H1 (cell line): ENCODE data around the gene FRRS1. TPM values are rescaled to one million over a fixed set of nuclear protein-coding genes. Genes with fewer than 3 reads are reported as not detected.

Source experiments
- EP300 ChIP-seq, 2 experiments: IDR thresholded peaks; 1 replicate in 1 of 2; 2 replicates in 1 of 2; pipeline ENCODE4 v1.6.1; 2011 to 2012; ENCODE audit warnings: low read depth in 2 of 2, low read length in 2 of 2, mild to moderate bottlenecking in 2 of 2, borderline replicate concordance in 1 of 2, inconsistent platforms in 1 of 2, moderate library complexity in 1 of 2
- GABPA ChIP-seq: IDR thresholded peaks from 2 replicates; pipeline ENCODE4 v1.6.1; 2011; ENCODE audit warnings: mild to moderate bottlenecking, low read length, moderate library complexity, borderline replicate concordance; ENCODE audit not compliant: insufficient read depth
- GTF2F1 ChIP-seq: IDR thresholded peaks from 2 replicates; pipeline ENCODE4 v1.6.1; 2012; ENCODE audit warnings: low read depth, low read length, improper control_type of control experiment, borderline replicate concordance
- KDM1A ChIP-seq: fragments of 200-600, 300-600 bp; sonication (generic); IDR thresholded peaks from 2 replicates; pipeline ENCODE4 v1.7.1; 2016; ENCODE audit warnings: mild to moderate bottlenecking, low read length, borderline replicate concordance
- POU5F1 ChIP-seq: IDR thresholded peaks from 2 replicates; pipeline ENCODE4 v1.6.1; 2011; ENCODE audit warnings: low read depth, mild to moderate bottlenecking, low read length, moderate library complexity
- RAD21 ChIP-seq, 2 experiments: IDR thresholded peaks in 1 of 2; conservative IDR thresholded peaks in 1 of 2; 2 replicates each; pipeline ENCODE4 v1.6.1; 2011; ENCODE audit warnings: low read depth in 2 of 2, low read length in 2 of 2, improper control_type of control experiment in 1 of 2, inconsistent platforms in 1 of 2, mild to moderate bottlenecking in 1 of 2, moderate library complexity in 1 of 2
- RBBP5 ChIP-seq: IDR thresholded peaks from 2 replicates; pipeline ENCODE4 v1.7.1; 2012; ENCODE audit warnings: low read depth, mild to moderate bottlenecking, inconsistent platforms, low read length, moderate library complexity, borderline replicate concordance
- SIX5 ChIP-seq: IDR thresholded peaks from 2 replicates; pipeline ENCODE4 v1.6.1; 2011; ENCODE audit warnings: mild to moderate bottlenecking, low read depth, low read length
- SRF ChIP-seq: IDR thresholded peaks from 2 replicates; pipeline ENCODE4 v1.6.1; 2011; ENCODE audit warnings: mild to moderate bottlenecking, low read depth, low read length, moderate library complexity
- TBP ChIP-seq: IDR thresholded peaks from 2 replicates; pipeline ENCODE4 v1.6.1; 2011; ENCODE audit warnings: low read depth, low read length, improper control_type of control experiment
- polyA plus RNA-seq, 7 experiments: library from polyadenylated mRNA; depleted of rRNA in 3 of 7; stranded (reverse) in 5 of 7; unstranded in 2 of 7; fragments of >200 nt in 5 of 7; fragments of 200-250 nt in 2 of 7; gene quantifications; 1 replicate in 5 of 7; 2 replicates in 1 of 7; 4 replicates in 1 of 7; pipeline versions ENCODE4 v1.2.1 to v1.2.3, GENCODE V29; 2011 to 2013; ENCODE audit warnings: missing spikeins in 2 of 7, mixed read lengths in 2 of 7
- total RNA-seq: library from RNA; stranded (reverse); fragmentation: NEBNext Ultra II Directional; extraction: Animal tissue kit (Norgen Biotek cat#: 25700); gene quantifications from 2 replicates; pipeline ENCODE4 v1.2.1, GENCODE V29; 2021
- TF ChIP-seq, protein P1 (sequence below): IDR thresholded peaks from 2 replicates; pipeline ENCODE4 v1.6.1; 2011; ENCODE audit warnings: low read length, improper control_type of control experiment

Gene FRRS1
- total and polyA plus RNA-seq, 2 of the 8 experiments (the other 6 are each of a cell fraction or from before 2014, with no cell fraction given) = 3.5 to 6.5 TPM

DNA sequence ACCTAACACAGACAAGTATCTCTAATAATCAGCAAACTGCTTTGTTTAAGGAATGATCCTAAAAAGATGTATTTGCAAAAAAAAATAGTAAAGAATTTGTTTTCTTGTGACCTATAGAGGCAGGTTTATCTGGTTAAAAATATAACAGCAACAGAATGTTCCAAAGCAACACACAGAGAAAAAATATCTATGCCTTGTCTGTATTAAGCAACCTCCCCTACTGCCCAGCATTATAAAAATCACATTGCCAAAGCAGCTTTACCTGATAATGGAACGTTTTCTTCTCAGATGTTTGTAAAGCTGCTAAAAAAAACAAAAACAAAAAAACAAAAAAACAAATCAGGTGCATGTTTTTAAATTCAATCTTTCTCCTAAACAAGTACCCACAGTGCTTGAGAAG lies 95.9 kb downstream of the FRRS1 start (continued):
- TF ChIP-seq GTF2F1 (no peak), RAD21 (IDR thresholded peaks at IDR 0.05 in 1 of 2, conservative IDR thresholded peaks at IDR 0.05 in 1 of 2; ENCODE audit: low read depth in 2 of 2, low read length in 2 of 2) (no peak), SIX5 (no peak), KDM1A (no peak), SRF (no peak), RBBP5 (no peak), EP300 (IDR thresholded peaks at IDR 0.05; ENCODE audit: borderline replicate concordance in 1 of 2, low read depth in 2 of 2, low read length in 2 of 2) (no peak), POU5F1 (no peak), GABPA (no peak), TBP (no peak)
- TF ChIP-seq, protein P1, sequence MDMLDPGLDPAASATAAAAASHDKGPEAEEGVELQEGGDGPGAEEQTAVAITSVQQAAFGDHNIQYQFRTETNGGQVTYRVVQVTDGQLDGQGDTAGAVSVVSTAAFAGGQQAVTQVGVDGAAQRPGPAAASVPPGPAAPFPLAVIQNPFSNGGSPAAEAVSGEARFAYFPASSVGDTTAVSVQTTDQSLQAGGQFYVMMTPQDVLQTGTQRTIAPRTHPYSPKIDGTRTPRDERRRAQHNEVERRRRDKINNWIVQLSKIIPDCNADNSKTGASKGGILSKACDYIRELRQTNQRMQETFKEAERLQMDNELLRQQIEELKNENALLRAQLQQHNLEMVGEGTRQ = no peak
